ENCODE data around the gene CCKAR. TPM values are rescaled to one million over a fixed set of nuclear protein-coding genes. Genes with fewer than 3 reads are reported as not detected.
A peak's percentile ranks its signal among the peaks of the same experiment; 100 is the strongest.

CCKAR gene
- total and polyA plus RNA-seq, 2 experiments from 2014 or later = not detected

- no peak for TF ChIP-seq ZNF462 (CRISPR knock-in tag; IDR thresholded peaks at IDR 0.05)
- no peak for TF ChIP-seq ZNF331 (CRISPR knock-in tag; IDR thresholded peaks at IDR 0.05; ENCODE audit: low read depth)
- no peak for TF ChIP-seq EZH2phosphoT487 (IDR thresholded peaks at IDR 0.05; ENCODE audit: unreplicated experiment)
- no peak for TF ChIP-seq NANOG (IDR thresholded peaks at IDR 0.05; ENCODE audit: borderline replicate concordance)
Observed at GRCh38 chr4:26533685-26534084, 43.4 kb upstream of the CCKAR start (continued).

- Histone ChIP-seq H3F3A (replicated peaks; ENCODE audit: low read depth) (no peaks in the 10 kb centered on the region), H3K27ac (ENCODE audit: low read depth) (no peak overlapping the region), H3K79me2 (replicated peaks; ENCODE audit: insufficient read depth) (no peaks in the 10 kb centered on the region), H3K4me3 (no peak overlapping the region), H3K36me3 (ENCODE audit: insufficient read depth) (no peaks in the 10 kb centered on the region), H2AFZ (peak overlapping the region; percentile 57; the same call in 1 of the 2 replicates), H4K20me1 (replicated peaks; ENCODE audit: insufficient read depth) (no peaks in the 10 kb centered on the region), H3K9me2 (ENCODE audit: insufficient read depth) (peaks cover 13% of the 10 kb centered on the region; the same call in 1 of the 2 replicates), H3K27me3 (ENCODE audit: insufficient read depth) (no peaks in the 10 kb centered on the region), H3K4me1 (ENCODE audit: insufficient read depth) (no peaks in the 10 kb centered on the region), H3K4me2 (no peak overlapping the region)
- Mint-ChIP-seq H3K4me1 (peaks cover 21% of the 10 kb centered on the region), H3K4me3 (no peak overlapping the region), H3K27me3 (ENCODE audit: insufficient read depth, low read depth, poor library complexity) (no peaks in the 10 kb centered on the region), H3K27ac (no peak overlapping the region), H3K36me3 (ENCODE audit: low read depth) (no peaks in the 10 kb centered on the region), H3K9me3 (peaks cover 5% of the 10 kb centered on the region; the same call in 1 of the 3 replicates)
- TF ChIP-seq NANOG (IDR thresholded peaks at IDR 0.05; ENCODE audit: borderline replicate concordance) (no peak), ETS1 (IDR thresholded peaks at IDR 0.05) (no peak), REST (IDR thresholded peaks at IDR 0.05; ENCODE audit: unreplicated experiment) (no peak), JUNB (IDR thresholded peaks at IDR 0.05; ENCODE audit: unreplicated experiment) (no peak)
- ATAC-seq (no peak), DNase-seq (ENCODE audit: low spot score) (no peak)
Observed at GRCh38 chr4:26531491-26532116, 41.3 kb upstream of the CCKAR start.
